ENCODE results near the gene LAMB1.

DNA sequence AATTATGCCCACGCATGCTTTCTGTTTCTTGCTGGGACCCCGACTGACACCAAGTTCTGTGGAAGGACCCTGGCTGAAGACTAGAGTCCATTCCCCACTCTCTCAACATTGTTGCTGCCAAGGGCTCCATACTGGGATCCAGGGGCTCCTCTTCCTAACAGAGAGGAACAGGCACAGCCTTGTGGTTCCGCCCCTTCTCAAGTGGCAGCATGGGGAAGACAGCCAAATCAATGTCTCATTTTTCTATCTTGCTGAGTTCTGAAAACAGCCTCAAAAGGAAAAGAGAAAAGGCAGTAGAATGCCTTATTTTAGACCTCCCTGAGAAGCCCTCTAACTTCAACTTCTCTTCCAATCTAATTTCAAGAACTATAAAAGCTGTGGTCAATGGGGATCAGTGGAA lies 23.7 kb upstream of the LAMB1 start:
- TF ChIP-seq, protein P1, sequence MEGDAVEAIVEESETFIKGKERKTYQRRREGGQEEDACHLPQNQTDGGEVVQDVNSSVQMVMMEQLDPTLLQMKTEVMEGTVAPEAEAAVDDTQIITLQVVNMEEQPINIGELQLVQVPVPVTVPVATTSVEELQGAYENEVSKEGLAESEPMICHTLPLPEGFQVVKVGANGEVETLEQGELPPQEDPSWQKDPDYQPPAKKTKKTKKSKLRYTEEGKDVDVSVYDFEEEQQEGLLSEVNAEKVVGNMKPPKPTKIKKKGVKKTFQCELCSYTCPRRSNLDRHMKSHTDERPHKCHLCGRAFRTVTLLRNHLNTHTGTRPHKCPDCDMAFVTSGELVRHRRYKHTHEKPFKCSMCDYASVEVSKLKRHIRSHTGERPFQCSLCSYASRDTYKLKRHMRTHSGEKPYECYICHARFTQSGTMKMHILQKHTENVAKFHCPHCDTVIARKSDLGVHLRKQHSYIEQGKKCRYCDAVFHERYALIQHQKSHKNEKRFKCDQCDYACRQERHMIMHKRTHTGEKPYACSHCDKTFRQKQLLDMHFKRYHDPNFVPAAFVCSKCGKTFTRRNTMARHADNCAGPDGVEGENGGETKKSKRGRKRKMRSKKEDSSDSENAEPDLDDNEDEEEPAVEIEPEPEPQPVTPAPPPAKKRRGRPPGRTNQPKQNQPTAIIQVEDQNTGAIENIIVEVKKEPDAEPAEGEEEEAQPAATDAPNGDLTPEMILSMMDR (IDR thresholded peaks at IDR 0.05; ENCODE audit: low read length), result no peak
- TF ChIP-seq EZH2phosphoT487 (IDR thresholded peaks at IDR 0.05; ENCODE audit: low read length), result no peak

Measured in MM.1S (cell line).